DOHH2 (cell line): ENCODE measurements around the gene LDLRAD4.

Experiments used
- H3F3A ChIP-seq: fragments of 200-600 bp; sonication (generic), shearing (Covaris generic); 2 replicates; pipeline ENCODE4 v1.6.0; 2016; ENCODE audit warnings: antibody characterized with exemption, mild to moderate bottlenecking; ENCODE audit not compliant: control insufficient read depth, insufficient read depth
- H3K27ac ChIP-seq: fragments of 200-600 bp; sonication (generic); 2 replicates; pipeline ENCODE4 v1.5.1; 2014; ENCODE audit warnings: low read depth, mild to moderate bottlenecking, low read length, moderate library complexity
- H3K27me3 ChIP-seq: fragments of 200-600 bp; sonication (generic); 2 replicates; pipeline ENCODE4 v1.6.1; 2014; ENCODE audit warnings: mild to moderate bottlenecking, low read length, mixed read lengths; ENCODE audit not compliant: control insufficient read depth
- H3K36me3 ChIP-seq: fragments of 200-600 bp; sonication (generic); 2 replicates; pipeline ENCODE4 v1.6.1; 2014; ENCODE audit warnings: mild to moderate bottlenecking, low read length, moderate library complexity, mixed read lengths; ENCODE audit not compliant: control insufficient read depth
- H3K4me1 ChIP-seq: fragments of 200-600 bp; sonication (generic); 2 replicates; pipeline ENCODE4 v1.6.1; 2014; ENCODE audit warnings: mild to moderate bottlenecking, low read length, mixed read lengths; ENCODE audit not compliant: control insufficient read depth
- H3K4me2 ChIP-seq: fragments of 200-600 bp; sonication (generic); 2 replicates; pipeline ENCODE4 v1.6.0; 2014; ENCODE audit warnings: mild to moderate bottlenecking, low read length, moderate library complexity
- H3K4me3 ChIP-seq: fragments of 200-600 bp; sonication (generic); 2 replicates; pipeline ENCODE4 v1.5.1; 2014; ENCODE audit warnings: mild to moderate bottlenecking, low read length, mixed read lengths
- H3K79me2 ChIP-seq: fragments of 200-600 bp; sonication (generic); 2 replicates; pipeline ENCODE4 v1.6.1; 2014; ENCODE audit warnings: mild to moderate bottlenecking, low read length, mixed read lengths; ENCODE audit not compliant: control insufficient read depth
- H3K9me2 ChIP-seq: fragments of 200-600 bp; sonication (generic); replicated peaks from 2 replicates; pipeline ENCODE4 v1.6.1; 2014; ENCODE audit warnings: mild to moderate bottlenecking, low read length, mixed read lengths; ENCODE audit not compliant: control insufficient read depth
- H3K9me3 ChIP-seq: fragments of 200-600 bp; sonication (generic); 2 replicates; pipeline ENCODE4 v1.6.1; 2014; ENCODE audit warnings: antibody characterized with exemption, low read length, mixed read lengths; ENCODE audit not compliant: control insufficient read depth, insufficient read depth
- H4K20me1 ChIP-seq: fragments of 200-600 bp; sonication (generic); 2 replicates; pipeline ENCODE4 v1.6.0; 2014; ENCODE audit warnings: low read depth, mild to moderate bottlenecking, antibody characterized with exemption, low read length, moderate library complexity; ENCODE audit not compliant: control insufficient read depth, insufficient read depth
- CTCF ChIP-seq: fragments of 200-600 bp; sonication (generic); IDR thresholded peaks from one replicate; pipeline ENCODE4 v1.5.1; 2014; ENCODE audit warnings: antibody characterized with exemption, mild to moderate bottlenecking, low read depth, low read length; ENCODE audit not compliant: poor library complexity, severe bottlenecking
- EZH2phosphoT487 ChIP-seq: fragments of 200-600 bp; sonication (generic); IDR thresholded peaks from 2 replicates; pipeline ENCODE4 v1.6.1; 2017; ENCODE audit warnings: borderline replicate concordance, mild to moderate bottlenecking, antibody characterized with exemption, low read length, moderate library complexity, mixed read lengths

LDLRAD4 gene

GRCh38 chr18:13429884-13430510 is 211.4 kb downstream of the LDLRAD4 start:
- no peaks in the 10 kb centered on the region for H3F3A ChIP-seq
- H3K9me2 ChIP-seq = no peaks in the 10 kb centered on the region
- no peaks in the 10 kb centered on the region for H4K20me1 ChIP-seq
- H3K4me3 ChIP-seq = no peak overlapping the region
- no peak for TF ChIP-seq CTCF
- no peak for TF ChIP-seq EZH2phosphoT487
- H3K79me2 ChIP-seq = no peaks in the 10 kb centered on the region
- no peaks in the 10 kb centered on the region for H3K4me1 ChIP-seq
- H3K9me3 ChIP-seq = no peaks in the 10 kb centered on the region
- no peaks in the 10 kb centered on the region for H3K36me3 ChIP-seq
- no peak overlapping the region for H3K4me2 ChIP-seq
- H3K27ac ChIP-seq = no peak overlapping the region
- peaks cover 28% of the 10 kb centered on the region for H3K27me3 ChIP-seq

GRCh38 chr18:13430663-13431062 is 212.1 kb downstream of the LDLRAD4 start:
- TF ChIP-seq CTCF (no peak), EZH2phosphoT487 (no peak)

GRCh38 chr18:13431886-13432285 is 213.3 kb downstream of the LDLRAD4 start:
- Histone ChIP-seq H3K4me3 (no peak overlapping the region), H3K79me2 (no peaks in the 10 kb centered on the region), H3F3A (no peaks in the 10 kb centered on the region), H3K4me1 (no peaks in the 10 kb centered on the region), H3K9me3 (no peaks in the 10 kb centered on the region), H3K9me2 (no peaks in the 10 kb centered on the region), H3K27me3 (peaks cover 25% of the 10 kb centered on the region), H3K4me2 (no peak overlapping the region), H4K20me1 (no peaks in the 10 kb centered on the region), H3K27ac (no peak overlapping the region), H3K36me3 (no peaks in the 10 kb centered on the region)
- TF ChIP-seq EZH2phosphoT487 (no peak), CTCF (no peak)

More at GRCh38 chr18:13430663-13431062, 212.1 kb downstream of the LDLRAD4 start:
- H3K9me3 ChIP-seq = no peaks in the 10 kb centered on the region
- no peaks in the 10 kb centered on the region for H3K79me2 ChIP-seq
- H3F3A ChIP-seq = no peaks in the 10 kb centered on the region
- no peaks in the 10 kb centered on the region for H3K9me2 ChIP-seq
- no peaks in the 10 kb centered on the region for H3K4me1 ChIP-seq
- H3K4me2 ChIP-seq = no peak overlapping the region
- H3K27me3 ChIP-seq = peaks cover 28% of the 10 kb centered on the region
- no peak overlapping the region for H3K27ac ChIP-seq
- no peak overlapping the region for H3K4me3 ChIP-seq
- H3K36me3 ChIP-seq = no peaks in the 10 kb centered on the region
- no peaks in the 10 kb centered on the region for H4K20me1 ChIP-seq
